CD14-positive monocyte (primary cell): Measurements from ENCODE around the gene HS6ST3. TPM values are rescaled to one million over a fixed set of nuclear protein-coding genes. Genes with fewer than 3 reads are reported as not detected.

ENCODE experiments used
- DNase-seq, 3 donors: peaks; one replicate each; pipeline ENCODE4 v3.0.0-alpha.2; 2011 to 2022
- H2AFZ ChIP-seq: 2 replicates; pipeline ENCODE4 v1.6.0; 2012; ENCODE audit warnings: mild to moderate bottlenecking, low read depth, low read length, inconsistent platforms; ENCODE audit not compliant: insufficient read depth, poor library complexity, severe bottlenecking
- H3K27ac ChIP-seq, 2 donors: 1 replicate in 1 of 2; 2 replicates in 1 of 2; pipeline ENCODE4 v1.5.1; 2012 to 2013; ENCODE audit warnings: low read length in 2 of 2, control low read depth in 1 of 2, inconsistent platforms in 1 of 2, low read depth in 1 of 2, mild to moderate bottlenecking in 1 of 2
- H3K27me3 ChIP-seq, 2 donors: one replicate each; pipeline versions ENCODE4 v1.6.0 to v1.6.1; 2011 to 2013; ENCODE audit warnings: low read length in 2 of 2; ENCODE audit not compliant: control insufficient read depth in 2 of 2, insufficient read depth in 2 of 2
- H3K36me3 ChIP-seq, 2 donors: replicated peaks in 1 of 2; 1 replicate in 1 of 2; 2 replicates in 1 of 2; pipeline versions ENCODE4 v1.5.1 to v1.6.1; 2012 to 2013; ENCODE audit warnings: low read length in 2 of 2, control low read depth in 1 of 2, inconsistent platforms in 1 of 2, mild to moderate bottlenecking in 1 of 2; ENCODE audit not compliant: insufficient read depth in 2 of 2, control insufficient read depth in 1 of 2
- H3K4me1 ChIP-seq, 2 donors: 1 replicate in 1 of 2; 2 replicates in 1 of 2; pipeline versions ENCODE4 v1.5.1 to v1.6.1; 2012 to 2013; ENCODE audit warnings: low read length in 2 of 2, control low read depth in 1 of 2, inconsistent platforms in 1 of 2, mild to moderate bottlenecking in 1 of 2, moderate library complexity in 1 of 2; ENCODE audit not compliant: insufficient read depth in 2 of 2, control insufficient read depth in 1 of 2
- H3K4me2 ChIP-seq: replicated peaks from 2 replicates; pipeline ENCODE3; 2012; ENCODE audit warnings: low read length, moderate library complexity, mild to moderate bottlenecking; ENCODE audit not compliant: poor library complexity, severe bottlenecking; ENCODE audit errors: extremely low read depth
- H3K4me3 ChIP-seq, 3 experiments: fragments of 200-600 bp in 1 of 3; sonication (generic) in 1 of 3; replicated peaks in 1 of 3; 1 replicate in 2 of 3; 2 replicates in 1 of 3; pipeline ENCODE4 v1.5.1; 2011 to 2013; ENCODE audit warnings: low read length in 3 of 3, mild to moderate bottlenecking in 3 of 3, control low read depth in 2 of 3, low read depth in 2 of 3, inconsistent platforms in 1 of 3, moderate library complexity in 1 of 3
- H3K79me2 ChIP-seq: 2 replicates; pipeline ENCODE4 v1.6.0; 2012; ENCODE audit warnings: mild to moderate bottlenecking, control low read depth, inconsistent platforms, low read length, moderate library complexity; ENCODE audit not compliant: insufficient read depth
- H3K9ac ChIP-seq: 2 replicates; pipeline ENCODE4 v1.6.0; 2017; ENCODE audit warnings: low read length, mild to moderate bottlenecking; ENCODE audit not compliant: insufficient read depth, poor library complexity, severe bottlenecking
- H3K9me3 ChIP-seq, 2 donors: replicated peaks in 1 of 2; 1 replicate in 1 of 2; 2 replicates in 1 of 2; pipeline versions ENCODE4 v1.5.1 to v1.6.1; 2012 to 2013; ENCODE audit warnings: low read length in 2 of 2, control low read depth in 1 of 2; ENCODE audit not compliant: control insufficient read depth in 1 of 2, insufficient read depth in 1 of 2
- H4K20me1 ChIP-seq: 2 replicates; pipeline ENCODE4 v1.6.0; 2012; ENCODE audit warnings: mild to moderate bottlenecking, low read length, control low read depth, moderate library complexity; ENCODE audit not compliant: insufficient read depth
- H3K27ac Mint-ChIP-seq, 7 donors: one replicate each; pipeline ENCODE4 v1.8.0; 2020; ENCODE audit warnings: mild to moderate bottlenecking in 7 of 7, mixed read lengths in 7 of 7, moderate library complexity in 6 of 7, inconsistent platforms in 2 of 7
- H3K27me3 Mint-ChIP-seq, 3 donors: one replicate each; pipeline ENCODE4 v1.8.0; 2021 to 2022; ENCODE audit warnings: low read depth in 3 of 3, mild to moderate bottlenecking in 3 of 3, mixed read lengths in 3 of 3, moderate library complexity in 3 of 3, inconsistent platforms in 1 of 3
- H3K36me3 Mint-ChIP-seq, 2 donors: one replicate each; pipeline ENCODE4 v1.8.0; 2020; ENCODE audit warnings: mixed read lengths in 2 of 2, inconsistent platforms in 1 of 2, mild to moderate bottlenecking in 1 of 2
- H3K4me1 Mint-ChIP-seq: one replicate; pipeline ENCODE4 v1.8.0; 2020; ENCODE audit warnings: mild to moderate bottlenecking, mixed read lengths
- H3K4me3 Mint-ChIP-seq, 2 donors: one replicate each; pipeline ENCODE4 v1.8.0; 2020; ENCODE audit warnings: mild to moderate bottlenecking in 2 of 2, mixed read lengths in 2 of 2, moderate library complexity in 1 of 2
- H3K9me3 Mint-ChIP-seq, 7 donors: one replicate each; pipeline ENCODE4 v1.8.0; 2020 to 2022; ENCODE audit warnings: mixed read lengths in 7 of 7, mild to moderate bottlenecking in 6 of 7, moderate library complexity in 6 of 7, inconsistent platforms in 2 of 7
- WGBS: methylation state at CpG from one replicate; pipeline ENCODE4 v1.1.5; 2013; ENCODE audit warnings: missing lambda C conversion rate; ENCODE audit not compliant: insufficient coverage; 5-methylcytosine and 5-hydroxymethylcytosine counted together
- intact Hi-C, 2 donors: fragments of 100-400 bp; cut with micrococcal nuclease; formaldehyde crosslinking; loops; one replicate each; pipeline versions ENCODE4 v1.15.0 to v1.15.1; 2023
- polyA plus RNA-seq, 3 donors: library from polyadenylated mRNA; depleted of rRNA in 1 of 3; unstranded in 2 of 3; stranded (reverse) in 1 of 3; fragments of 300-500 nt in 2 of 3; fragments of >200 nt in 1 of 3; fragmentation: Illumina TruSeq in 2 of 3; gene quantifications; 1 replicate in 2 of 3; 2 replicates in 1 of 3; pipeline ENCODE4 v1.2.3, GENCODE V29; 2012 to 2021
- TF ChIP-seq, protein P1 (sequence below): fragments of 200-600 bp; IDR thresholded peaks from one replicate; pipeline ENCODE4 v1.8.0; 2022; ENCODE audit warnings: antibody characterized with exemption, mild to moderate bottlenecking

HS6ST3 gene
- polyA plus RNA-seq, 3 donors: not detected

DNA sequence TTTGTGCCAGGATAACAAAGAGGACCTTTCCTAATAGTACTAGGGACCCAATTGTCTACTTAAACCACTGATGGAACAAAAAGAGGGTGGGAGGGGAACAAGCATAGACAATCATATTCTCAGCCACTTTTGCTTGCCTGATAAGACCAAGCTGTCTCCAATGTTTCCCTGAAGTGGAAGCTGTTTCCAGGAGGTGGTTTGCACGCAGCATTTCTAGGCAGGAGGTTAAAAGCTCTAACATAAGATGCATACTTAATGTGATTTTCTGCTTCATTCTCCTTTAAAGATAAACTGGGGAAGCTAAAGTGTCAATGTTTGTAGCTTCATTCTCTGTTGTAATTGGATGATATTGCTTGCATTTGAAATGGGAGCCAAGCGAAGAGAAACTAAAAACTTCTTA is 442.9 kb downstream of the HS6ST3 start:
- no peak overlapping the region for H3K27ac ChIP-seq
- H3K4me3 ChIP-seq: no peak overlapping the region
- no peak overlapping the region for H2AFZ ChIP-seq
- DNase-seq: no peak
- Mint-ChIP-seq H3K4me1 (no peaks in the 10 kb centered on the region), H3K4me3 (no peak overlapping the region), H3K27ac (no peak overlapping the region), H3K36me3 (no peaks in the 10 kb centered on the region), H3K27me3 (peaks cover 0 to 2% (median 1%) of the 10 kb centered on the region in 3 donors), H3K9me3 (peaks cover 4 to 15% (median 9%) of the 10 kb centered on the region in 7 donors)
- no peaks in the 10 kb centered on the region for H3K36me3 ChIP-seq
- no peak overlapping the region for H3K4me2 ChIP-seq
- H3K79me2 ChIP-seq: no peaks in the 10 kb centered on the region
- H3K9ac ChIP-seq: no peak overlapping the region
- H3K4me1 ChIP-seq: no peaks in the 10 kb centered on the region
- H4K20me1 ChIP-seq: no peaks in the 10 kb centered on the region
- no CpG with 5 or more reads among the region's 2 CpGs for WGBS
- H3K27me3 ChIP-seq: no peaks in the 10 kb centered on the region
- TF ChIP-seq, protein P1, sequence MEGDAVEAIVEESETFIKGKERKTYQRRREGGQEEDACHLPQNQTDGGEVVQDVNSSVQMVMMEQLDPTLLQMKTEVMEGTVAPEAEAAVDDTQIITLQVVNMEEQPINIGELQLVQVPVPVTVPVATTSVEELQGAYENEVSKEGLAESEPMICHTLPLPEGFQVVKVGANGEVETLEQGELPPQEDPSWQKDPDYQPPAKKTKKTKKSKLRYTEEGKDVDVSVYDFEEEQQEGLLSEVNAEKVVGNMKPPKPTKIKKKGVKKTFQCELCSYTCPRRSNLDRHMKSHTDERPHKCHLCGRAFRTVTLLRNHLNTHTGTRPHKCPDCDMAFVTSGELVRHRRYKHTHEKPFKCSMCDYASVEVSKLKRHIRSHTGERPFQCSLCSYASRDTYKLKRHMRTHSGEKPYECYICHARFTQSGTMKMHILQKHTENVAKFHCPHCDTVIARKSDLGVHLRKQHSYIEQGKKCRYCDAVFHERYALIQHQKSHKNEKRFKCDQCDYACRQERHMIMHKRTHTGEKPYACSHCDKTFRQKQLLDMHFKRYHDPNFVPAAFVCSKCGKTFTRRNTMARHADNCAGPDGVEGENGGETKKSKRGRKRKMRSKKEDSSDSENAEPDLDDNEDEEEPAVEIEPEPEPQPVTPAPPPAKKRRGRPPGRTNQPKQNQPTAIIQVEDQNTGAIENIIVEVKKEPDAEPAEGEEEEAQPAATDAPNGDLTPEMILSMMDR: no peak
- peaks cover 8 to 17% of the 10 kb centered on the region in 2 donors for H3K9me3 ChIP-seq
- intact Hi-C loops: no loop called here

DNA sequence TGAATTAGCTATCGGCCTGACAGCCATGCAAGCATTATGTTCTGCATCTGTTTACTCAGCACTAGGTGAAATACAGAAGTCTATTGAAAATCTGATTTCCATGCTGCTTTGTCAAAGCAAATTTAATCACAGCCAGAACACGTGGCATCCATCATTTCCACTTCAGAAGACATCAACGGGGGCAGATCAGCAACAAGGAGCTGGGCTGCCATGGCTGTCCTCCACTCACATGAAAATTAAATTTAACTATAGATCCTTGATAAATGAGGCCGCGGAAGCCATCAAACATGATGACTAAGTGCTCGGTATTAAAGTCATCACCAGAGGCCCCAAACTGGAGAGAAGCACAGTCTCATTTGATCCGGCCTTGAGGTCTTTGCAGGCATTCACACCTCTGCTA is 443.5 kb downstream of the HS6ST3 start:
- WGBS: 96% methylated on average over 4 of the region's 7 CpGs
- no peaks in the 10 kb centered on the region for H4K20me1 ChIP-seq
- peaks cover 4 to 15% (median 9%) of the 10 kb centered on the region in 7 donors for H3K9me3 Mint-ChIP-seq
- no peak overlapping the region for H2AFZ ChIP-seq
- no peak overlapping the region for H3K4me3 ChIP-seq
- intact Hi-C loops: no loop called here
- TF ChIP-seq, protein P1: no peak
- no peak overlapping the region for H3K9ac ChIP-seq
- peaks cover 0 to 2% (median 1%) of the 10 kb centered on the region in 3 donors for H3K27me3 Mint-ChIP-seq
- H3K36me3 Mint-ChIP-seq: no peaks in the 10 kb centered on the region
- no peak overlapping the region for H3K27ac Mint-ChIP-seq
- H3K4me1 ChIP-seq: no peaks in the 10 kb centered on the region
- no peaks in the 10 kb centered on the region for H3K36me3 ChIP-seq
- no peak overlapping the region for H3K4me2 ChIP-seq
- DNase-seq: no peak
- H3K27me3 ChIP-seq: no peaks in the 10 kb centered on the region
- H3K27ac ChIP-seq: no peak overlapping the region
- peaks cover 8 to 17% of the 10 kb centered on the region in 2 donors for H3K9me3 ChIP-seq
- no peaks in the 10 kb centered on the region for H3K79me2 ChIP-seq
- H3K4me1 Mint-ChIP-seq: no peaks in the 10 kb centered on the region
- H3K4me3 Mint-ChIP-seq: no peak overlapping the region
